CD4-positive, alpha-beta T cell treated with Interleukin-15 for 4 hours (primary cell): Measurements from ENCODE around the gene TIMM44.

Experiments
- DNase-seq: peaks from one replicate; pipeline ENCODE4 v3.0.0-alpha.2; 2020; ENCODE audit warnings: low spot score

TIMM44 gene

DNA sequence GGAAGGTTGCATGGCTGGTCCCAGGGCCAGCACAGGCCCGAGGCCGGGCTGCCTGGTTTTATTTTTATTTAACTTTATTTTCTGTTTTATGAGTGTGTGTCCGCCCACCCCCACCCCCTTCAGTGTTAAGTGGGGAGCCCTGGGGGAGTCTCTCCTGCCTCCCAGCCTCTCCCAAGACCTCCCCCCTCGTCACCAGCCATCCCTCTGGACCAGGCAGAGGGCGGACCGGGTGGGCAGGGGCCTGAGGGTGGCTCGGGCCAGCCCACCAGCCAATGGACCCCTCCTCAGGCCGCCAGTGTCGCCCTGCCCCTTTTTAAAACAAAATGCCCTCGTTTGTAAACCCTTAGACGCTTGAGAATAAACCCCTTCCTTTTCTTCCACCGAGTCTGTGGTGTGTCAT lies 29.4 kb downstream of the TIMM44 start:
- DNase-seq, result no peak

DNA sequence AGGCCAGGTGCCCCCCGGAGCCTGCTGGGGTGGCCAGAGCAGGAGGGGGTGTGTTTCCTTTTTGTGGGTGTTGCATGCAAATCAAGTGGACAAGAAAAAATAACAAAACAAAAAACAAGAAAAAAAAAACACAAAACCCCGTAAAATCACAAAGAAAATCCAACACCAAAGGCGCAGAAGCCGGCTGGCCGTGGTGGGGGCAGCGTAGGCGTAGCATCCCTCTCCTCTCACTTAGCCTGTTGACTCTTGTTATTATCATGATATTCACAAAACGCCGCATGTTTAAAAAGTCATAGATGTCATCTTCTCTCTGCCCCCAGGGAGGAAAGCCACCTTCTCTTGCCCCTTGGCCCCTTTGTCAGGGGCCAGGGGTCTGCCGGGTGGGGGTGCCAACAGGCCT lies 29.8 kb downstream of the TIMM44 start:
- no peak for DNase-seq

DNA sequence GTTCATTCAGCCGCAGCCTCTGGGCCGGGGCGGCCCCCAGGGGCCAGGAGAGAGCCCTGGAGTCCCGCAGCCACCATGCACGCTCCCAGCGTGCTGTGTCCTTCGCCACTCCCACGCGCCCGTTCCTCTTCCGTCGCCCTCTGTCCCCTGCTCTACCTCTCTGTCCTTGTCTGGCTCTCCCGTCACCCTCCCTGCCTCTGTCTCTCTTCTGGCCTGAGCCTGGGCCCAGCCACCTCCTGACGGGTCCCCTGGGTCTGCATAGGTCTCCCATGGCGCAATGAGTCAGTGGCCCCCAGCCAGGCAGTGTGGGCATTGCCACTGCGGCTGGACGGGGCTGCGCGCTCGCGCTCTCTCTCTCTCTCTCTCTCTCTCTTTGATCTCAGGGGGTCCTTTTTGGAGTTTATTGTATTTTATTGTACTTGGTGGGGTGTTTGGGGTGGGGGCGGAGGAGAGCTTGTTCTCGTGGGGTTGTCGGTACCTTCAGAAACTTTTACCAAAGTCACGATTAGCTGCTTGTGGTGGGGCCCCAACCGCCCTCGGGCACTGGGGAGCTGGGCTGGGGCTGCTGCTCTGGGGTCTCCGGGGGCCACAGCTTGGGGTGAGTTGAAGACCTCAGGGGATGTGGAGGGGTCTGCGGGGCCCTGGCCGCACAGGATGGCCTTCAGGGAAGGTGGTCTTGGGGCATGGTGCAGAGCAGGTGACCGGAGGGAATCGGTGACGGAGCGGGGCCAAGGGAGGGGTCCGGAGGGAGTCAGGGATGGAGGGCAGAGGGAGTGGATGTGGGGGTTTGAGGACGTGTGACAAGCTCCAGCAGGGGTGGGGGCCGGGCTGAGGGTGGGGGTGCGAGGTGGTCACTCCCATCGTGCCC lies 30.5 kb downstream of the TIMM44 start:
- no peak for DNase-seq

DNA sequence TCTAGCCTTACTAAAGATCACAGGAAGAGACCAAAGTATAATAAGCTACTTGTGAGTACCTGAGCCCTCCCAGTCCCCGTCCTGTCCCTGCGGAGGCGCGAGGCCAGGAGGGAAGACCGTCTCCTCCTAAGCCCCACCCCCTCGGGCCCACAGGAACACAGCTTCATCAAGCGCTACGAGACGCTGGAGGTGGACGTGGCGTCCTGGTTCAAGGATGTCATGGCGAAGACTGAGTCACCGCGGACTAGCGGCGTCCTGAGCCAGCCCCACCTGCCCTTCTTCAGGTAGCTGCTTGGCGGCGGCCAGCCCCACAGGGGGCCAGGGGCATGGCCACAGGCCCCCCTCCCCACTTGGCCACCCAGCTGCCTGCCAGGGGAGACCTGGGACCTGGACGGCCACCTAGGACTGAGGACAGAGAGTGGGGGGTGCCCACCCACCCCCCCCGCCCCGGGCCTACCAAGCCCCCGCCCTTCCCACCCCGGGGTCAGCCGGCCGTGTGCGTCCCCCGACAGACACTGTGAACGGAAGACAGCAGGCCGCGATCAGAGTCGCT lies 31.2 kb downstream of the TIMM44 start:
- no peak for DNase-seq

DNA sequence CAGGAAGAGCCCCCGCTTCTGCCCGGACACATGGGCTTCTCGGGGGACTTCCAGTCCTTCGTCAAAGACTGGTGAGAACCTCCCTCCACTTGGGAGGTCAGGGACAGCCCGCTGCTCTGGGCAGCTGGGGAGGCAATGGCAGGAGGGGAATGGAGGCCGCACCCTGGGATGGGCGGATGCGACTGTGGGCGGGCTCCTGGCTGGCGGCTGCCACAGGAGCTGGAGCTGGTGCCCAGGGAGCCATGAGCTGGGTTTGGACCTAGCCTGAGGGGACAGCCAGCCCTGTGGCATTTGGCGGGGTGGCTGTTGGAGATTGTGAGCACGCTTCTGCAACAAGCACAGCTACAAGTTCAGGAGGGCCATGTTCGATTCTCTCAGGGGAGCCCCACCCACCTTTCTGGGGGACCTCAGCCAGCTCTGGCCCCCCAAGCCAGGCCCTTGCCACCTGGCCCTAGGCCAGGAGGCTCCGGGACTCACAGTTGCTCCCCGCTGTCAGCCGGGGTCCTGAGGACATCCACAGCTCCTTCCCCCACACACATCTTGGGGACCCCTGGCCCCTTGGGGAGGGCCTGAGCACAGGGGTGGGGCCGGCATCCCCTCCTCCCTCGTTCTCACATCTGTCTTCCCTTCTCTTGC lies 31.8 kb downstream of the TIMM44 start:
- DNase-seq, result no peak

DNA sequence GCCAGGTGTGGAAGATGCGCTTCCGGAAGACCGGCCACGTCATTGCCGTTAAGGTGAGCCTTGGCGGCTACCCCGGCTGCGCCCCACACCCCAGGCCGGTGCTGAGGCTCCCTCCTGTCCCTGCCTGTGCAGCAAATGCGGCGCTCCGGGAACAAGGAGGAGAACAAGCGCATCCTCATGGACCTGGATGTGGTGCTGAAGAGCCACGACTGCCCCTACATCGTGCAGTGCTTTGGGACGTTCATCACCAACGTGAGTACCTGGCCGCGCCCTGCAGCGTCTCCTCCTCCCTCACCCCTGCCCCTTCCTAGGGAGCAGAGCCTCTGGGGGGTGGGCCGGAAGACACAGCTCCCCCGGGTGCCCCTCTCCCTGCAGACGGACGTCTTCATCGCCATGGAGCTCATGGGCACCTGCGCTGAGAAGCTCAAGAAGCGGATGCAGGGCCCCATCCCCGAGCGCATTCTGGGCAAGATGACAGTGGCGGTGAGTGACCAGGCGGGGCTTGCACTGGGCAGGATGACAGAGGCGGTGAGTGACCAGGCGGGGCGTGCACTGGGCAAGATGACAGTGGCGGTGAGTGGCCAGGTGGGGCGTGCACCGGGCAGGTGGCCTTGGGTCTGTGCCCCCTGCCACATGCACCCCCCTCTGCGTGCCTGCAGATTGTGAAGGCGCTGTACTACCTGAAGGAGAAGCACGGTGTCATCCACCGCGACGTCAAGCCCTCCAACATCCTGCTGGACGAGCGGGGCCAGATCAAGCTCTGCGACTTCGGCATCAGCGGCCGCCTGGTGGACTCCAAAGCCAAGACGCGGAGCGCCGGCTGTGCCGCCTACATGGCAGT lies 32.9 kb downstream of the TIMM44 start:
- DNase-seq, result no peak

DNA sequence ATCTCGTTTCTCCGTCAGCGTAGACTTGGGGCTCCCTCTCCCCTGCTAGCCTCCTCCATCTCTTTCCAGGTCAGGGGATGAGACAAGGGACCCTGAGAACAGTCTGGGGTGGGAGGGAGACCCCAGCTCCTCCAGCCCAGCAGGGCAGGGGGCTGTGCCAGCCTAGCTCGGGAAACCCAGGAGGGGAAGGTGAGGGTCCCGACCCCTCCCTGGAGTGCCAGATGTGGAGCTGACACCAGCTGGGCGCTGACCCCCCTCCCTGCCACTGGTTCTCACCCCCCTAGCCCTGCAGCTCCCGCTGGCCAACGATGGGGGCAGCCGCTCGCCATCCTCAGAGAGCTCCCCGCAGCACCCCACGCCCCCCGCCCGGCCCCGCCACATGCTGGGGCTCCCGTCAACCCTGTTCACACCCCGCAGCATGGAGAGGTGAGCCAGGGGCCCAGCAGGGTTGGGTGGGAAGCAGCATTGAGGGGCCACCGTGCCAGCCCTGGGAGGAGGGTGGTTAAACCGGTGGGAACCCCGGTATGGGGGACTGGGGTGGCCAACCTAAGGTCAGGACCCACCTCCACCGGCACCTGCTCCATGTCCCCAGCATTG lies 33.9 kb downstream of the TIMM44 start:
- DNase-seq, result no peak

DNA sequence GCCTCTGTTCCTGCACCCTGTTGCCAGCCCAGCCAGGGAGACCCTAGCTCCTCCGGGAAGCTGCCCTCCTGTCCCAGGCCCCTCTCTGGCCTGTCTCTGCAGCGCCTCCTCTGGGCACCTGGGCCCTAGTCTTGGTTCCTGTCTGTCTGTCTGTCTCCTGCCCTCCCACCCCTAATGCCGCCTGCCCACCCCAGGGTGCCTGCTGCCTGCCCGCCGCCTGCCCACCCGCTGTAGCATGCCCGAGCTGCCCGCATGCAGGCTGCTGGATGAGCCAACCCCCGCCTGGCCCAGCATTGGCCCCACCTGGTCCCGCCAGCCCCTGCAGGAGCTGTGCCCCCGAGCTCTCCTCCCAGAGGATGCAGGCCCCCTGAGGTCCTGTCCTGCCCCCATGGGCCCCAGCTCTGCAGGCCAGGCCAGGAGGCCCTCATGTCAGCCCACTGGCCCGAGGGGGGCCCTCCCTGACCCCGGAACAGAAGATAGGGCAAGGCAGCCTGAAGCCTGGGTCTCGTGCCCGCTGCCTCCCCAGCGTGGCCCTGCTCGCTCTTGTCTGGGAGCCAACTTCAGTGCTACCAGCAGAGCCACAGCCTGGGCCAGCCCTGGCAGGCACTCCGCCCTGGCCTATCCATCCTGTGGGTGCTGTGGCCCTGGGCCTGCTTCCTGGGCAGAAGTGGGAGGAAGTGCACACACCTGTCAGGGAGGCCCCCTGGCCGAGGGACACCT lies 34.6 kb downstream of the TIMM44 start:
- no peak for DNase-seq

DNA sequence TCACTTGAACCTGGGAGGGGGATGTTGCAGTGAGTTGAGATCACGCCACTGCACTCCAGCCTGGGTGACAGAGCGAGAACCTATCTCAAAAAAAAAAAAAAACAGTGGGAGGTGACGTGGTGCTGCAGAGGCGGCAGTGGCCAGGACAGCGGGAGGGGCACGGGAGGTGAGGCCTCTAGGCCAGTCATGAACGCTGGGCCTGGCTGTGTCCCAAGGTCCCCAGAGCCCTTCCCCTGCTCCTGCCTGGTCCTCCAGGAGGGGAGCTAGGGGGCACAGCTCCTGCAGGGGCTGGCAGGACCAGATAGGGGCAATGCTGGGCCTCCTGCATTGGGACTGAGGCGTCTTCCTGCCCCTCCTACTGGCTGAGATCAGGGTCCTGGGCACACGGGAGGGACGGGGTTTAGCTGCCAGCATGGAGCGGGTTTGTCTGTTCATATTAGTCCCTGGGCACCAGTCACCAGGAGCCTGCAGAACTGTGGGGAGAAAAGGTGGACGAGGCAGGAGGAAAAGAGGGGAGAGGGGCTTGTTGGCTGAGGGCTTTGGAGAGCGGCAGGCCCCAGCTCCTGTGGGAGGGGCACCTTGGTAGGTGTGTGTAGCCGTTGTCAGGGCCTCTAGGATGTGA lies 35.3 kb downstream of the TIMM44 start:
- DNase-seq, result no peak

DNA sequence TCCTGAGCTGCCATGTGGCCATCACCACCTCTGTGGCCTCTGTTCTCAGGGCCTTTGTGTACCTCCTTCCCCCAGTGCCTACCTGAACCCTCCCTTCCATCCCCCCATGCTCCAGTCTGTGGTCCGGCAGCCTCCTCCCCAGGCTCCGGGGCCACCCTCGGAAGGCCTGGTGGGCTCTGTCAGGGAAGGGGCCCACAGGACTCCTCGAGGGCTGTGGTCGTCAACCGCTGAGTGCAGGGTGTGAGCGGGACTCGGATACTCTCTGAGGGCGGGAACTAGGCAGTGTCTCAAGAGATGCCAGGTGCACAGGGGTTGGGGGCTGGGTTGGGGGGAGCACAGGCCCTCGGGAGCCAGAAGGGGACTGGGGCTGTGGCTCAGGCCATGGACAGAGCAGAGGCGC lies 35.9 kb downstream of the TIMM44 start:
- no peak for DNase-seq

DNA sequence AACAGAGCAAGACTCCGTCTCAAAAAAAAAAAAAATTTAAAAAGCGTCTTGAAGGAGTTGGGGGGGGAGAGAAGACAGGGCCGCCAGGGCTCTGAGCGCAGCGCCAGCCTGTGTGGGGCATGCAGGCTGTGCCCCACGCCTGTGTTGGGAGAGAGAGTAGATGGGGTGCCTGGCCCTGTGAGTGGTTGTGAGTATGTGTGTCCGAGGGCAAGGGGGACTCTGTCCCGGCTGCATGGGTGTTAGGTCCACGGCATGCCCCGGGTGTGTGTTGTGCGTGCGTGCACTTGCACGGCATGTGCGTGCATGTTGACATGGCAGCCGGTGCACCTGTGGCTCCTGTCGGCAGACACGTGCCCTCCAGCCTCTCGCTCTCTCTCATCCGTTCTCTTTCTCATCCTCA lies 36.3 kb downstream of the TIMM44 start:
- no peak for DNase-seq

DNA sequence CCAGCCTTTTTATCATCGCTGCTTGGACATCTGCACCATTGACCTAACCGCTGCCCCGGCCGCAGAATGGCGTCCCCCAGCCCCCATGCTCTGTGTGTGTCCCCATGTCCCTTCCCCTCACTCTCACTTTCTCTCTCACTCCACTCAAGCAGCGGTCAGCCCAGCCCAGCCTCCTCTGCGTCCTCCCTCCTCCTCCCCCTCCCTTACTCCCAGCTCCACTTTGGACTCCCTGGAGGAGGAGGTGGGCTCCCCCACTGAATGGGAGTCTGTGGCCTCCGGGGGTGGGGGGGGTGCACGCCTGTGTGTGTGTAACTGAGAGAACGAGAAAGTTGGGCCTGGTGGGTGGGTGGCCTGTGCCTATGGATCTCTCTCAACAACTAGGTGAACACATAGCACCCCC lies 37.6 kb downstream of the TIMM44 start:
- no peak for DNase-seq

DNA sequence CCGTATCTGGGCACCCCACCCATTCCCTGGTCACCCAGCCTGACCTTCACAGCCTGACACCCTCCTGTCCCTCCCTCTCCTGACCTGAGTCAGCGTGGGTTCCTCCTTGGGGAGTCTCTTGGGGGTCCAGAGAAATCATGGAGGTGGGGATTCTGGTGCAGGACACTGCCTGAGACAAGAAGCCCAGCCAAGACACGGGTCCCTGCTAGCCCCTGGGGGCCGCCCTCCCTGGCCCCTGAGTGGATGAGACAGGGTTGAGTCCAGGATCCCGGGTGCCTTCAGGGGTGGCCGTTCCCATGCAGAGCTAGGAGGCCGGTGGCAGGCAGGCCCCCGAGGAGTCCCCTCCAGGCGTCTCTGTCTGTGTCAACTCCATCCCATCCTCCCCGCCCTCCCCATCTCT lies 38.2 kb downstream of the TIMM44 start:
- DNase-seq, result no peak

DNA sequence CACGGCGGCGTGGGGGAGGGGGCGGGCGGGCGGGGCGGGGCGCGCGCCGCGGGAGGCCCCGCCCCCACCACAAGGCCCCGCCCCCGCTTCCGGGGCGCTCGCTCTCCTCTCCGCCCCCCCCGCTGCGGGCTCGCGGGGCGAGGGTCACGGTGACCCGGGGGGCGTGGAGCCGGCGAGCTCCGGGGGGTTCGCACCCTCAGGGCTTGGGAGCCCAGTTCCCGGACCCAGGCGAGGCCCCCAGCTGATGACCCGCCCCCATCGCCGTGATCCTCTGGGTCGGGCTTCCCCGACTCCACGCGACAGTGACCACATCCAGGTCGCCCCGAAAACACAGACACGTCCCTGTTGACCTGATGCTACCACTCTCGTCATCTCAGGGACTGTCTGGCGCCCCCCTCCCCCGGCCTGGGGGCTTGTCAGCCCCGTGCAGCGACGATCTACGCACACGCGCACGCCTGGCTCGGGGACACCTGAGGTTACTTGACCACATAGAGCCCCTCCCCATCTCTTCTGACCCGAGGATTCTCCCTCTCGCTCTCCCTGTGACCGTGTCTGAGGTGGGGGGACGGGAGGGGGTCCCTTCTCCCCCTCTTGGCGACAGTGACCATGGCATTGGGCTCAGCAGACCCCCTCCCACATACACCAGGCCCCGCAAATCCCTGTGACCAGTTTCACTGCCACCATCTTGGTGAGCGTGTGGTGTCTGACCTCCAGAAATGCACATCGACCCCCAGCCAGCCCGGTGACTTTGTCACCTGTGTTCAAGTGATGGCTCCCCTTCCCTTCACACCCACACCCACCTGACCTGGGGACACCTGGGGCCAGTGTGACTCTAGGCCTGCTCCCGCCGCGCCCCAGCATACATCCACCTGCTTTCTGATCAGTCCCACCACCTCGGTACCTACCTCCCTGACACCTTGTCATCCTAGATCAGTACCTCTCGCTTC lies 39.1 kb downstream of the TIMM44 start:
- peak; percentile 54 for DNase-seq

DNA sequence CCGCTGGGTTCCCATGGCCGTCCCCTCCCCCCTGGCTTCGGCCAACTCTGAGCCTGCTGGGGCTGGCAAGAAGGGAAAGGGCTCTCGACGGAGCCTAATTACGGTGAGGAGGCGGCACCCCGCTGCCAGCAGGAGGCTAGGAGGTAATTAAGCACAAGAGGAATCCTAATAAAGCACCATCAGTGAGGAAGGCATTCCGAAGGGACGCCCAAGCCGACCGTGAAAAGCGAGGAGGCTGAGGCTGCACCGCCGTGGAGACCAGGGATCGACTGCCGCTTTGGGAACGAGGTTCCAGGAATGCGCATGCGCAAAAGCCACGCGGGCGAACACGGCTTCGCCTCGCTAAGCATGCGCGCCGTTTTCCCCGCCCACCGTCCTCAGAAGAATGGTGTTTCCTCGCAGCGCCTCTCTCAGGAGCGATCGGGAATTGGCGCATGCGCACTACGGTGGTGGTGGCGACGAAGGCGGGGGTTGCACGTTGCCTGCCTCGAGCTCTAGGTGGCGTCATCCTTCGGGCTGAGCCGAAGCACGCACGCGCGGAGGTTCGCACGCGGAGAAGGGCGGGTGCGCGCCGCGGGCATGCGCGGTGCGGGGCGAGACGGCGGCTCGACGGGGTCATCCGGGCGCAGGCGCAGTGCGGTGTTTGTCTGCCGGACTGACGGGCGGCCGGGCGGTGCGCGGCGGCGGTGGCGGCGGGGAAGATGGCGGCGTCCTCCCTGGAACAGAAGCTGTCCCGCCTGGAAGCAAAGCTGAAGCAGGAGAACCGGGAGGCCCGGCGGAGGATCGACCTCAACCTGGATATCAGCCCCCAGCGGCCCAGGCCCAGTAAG lies 40.0 kb downstream of the TIMM44 start, which contains the start of gene MAP2K7:
MAP2K7 (plus strand) TSS at position 634 of the 830 bp plus-strand sequence; CDS start at position 702, 68 bp downstream.
- peak; percentile 100 for DNase-seq

DNA sequence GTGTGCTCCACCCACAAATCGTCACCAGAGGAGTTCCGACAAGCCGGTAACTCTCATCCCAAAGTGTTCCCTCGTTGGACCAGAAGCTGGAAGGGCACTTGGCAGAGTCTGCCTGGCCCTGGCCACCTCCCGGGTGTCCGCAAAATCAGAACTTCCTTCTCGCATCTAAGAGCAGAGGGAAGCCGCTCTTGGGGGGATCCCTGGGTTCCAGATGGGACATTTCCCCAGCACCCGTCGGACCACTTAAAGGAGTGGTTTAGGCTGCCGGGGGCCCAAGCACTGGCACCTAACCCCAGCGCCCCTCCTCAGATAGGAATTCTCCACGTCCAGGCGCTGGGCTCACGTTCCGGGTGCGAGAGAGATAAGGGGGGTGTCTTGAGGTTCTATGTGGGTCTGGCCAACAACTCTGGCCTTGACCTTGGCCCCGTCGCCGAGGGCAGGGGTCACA lies 40.6 kb downstream of the TIMM44 start:
- no peak for DNase-seq

DNA sequence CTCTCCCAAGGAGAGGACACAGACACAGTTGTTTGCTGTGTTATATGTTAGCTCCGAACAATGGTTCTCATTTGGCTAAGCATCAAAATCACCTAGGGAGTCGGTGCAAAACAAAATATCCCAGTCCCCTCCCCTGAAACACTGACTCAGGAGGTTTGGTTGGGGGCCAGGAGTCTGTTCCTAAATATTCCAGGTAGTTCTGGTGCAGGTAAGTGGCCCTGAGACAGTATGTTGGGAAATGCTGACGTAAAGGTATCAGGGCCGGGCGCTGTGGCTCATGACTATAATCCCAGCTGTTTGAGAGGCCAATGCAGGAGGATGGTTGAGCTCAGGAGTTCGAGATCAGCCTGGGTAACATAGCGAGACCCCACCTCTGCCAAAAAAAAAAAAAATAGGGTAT lies 42.1 kb downstream of the TIMM44 start:
- DNase-seq, result no peak

DNA sequence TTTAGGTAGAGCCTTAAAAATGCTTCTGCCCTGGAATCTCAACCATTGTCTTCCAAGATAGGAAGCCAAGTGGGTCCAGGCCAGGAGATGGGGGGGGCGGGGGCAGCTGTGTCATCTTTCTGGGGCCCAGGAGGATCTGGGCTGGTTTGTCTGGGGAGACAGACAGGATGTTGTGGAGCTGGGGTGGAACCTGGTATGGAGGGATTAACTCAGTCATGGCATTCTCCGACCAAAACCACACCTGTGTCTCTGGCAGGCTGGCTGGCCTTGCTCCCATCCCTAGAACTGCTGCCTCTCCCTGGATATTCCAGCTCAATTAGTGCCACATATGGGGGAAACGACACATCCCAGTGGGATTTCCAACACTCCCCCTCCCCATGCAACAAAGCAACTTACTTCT lies 42.5 kb downstream of the TIMM44 start:
- no peak for DNase-seq
